ENCODE results near the gene DAPK2.

GRCh38 chr15:64030123-64030522 is 16.2 kb downstream of the DAPK2 start:
- TF ChIP-seq, protein P1, sequence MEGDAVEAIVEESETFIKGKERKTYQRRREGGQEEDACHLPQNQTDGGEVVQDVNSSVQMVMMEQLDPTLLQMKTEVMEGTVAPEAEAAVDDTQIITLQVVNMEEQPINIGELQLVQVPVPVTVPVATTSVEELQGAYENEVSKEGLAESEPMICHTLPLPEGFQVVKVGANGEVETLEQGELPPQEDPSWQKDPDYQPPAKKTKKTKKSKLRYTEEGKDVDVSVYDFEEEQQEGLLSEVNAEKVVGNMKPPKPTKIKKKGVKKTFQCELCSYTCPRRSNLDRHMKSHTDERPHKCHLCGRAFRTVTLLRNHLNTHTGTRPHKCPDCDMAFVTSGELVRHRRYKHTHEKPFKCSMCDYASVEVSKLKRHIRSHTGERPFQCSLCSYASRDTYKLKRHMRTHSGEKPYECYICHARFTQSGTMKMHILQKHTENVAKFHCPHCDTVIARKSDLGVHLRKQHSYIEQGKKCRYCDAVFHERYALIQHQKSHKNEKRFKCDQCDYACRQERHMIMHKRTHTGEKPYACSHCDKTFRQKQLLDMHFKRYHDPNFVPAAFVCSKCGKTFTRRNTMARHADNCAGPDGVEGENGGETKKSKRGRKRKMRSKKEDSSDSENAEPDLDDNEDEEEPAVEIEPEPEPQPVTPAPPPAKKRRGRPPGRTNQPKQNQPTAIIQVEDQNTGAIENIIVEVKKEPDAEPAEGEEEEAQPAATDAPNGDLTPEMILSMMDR (IDR thresholded peaks at IDR 0.05; ENCODE audit: insufficient read depth, low read length): no peak
- TF ChIP-seq, protein P2, sequence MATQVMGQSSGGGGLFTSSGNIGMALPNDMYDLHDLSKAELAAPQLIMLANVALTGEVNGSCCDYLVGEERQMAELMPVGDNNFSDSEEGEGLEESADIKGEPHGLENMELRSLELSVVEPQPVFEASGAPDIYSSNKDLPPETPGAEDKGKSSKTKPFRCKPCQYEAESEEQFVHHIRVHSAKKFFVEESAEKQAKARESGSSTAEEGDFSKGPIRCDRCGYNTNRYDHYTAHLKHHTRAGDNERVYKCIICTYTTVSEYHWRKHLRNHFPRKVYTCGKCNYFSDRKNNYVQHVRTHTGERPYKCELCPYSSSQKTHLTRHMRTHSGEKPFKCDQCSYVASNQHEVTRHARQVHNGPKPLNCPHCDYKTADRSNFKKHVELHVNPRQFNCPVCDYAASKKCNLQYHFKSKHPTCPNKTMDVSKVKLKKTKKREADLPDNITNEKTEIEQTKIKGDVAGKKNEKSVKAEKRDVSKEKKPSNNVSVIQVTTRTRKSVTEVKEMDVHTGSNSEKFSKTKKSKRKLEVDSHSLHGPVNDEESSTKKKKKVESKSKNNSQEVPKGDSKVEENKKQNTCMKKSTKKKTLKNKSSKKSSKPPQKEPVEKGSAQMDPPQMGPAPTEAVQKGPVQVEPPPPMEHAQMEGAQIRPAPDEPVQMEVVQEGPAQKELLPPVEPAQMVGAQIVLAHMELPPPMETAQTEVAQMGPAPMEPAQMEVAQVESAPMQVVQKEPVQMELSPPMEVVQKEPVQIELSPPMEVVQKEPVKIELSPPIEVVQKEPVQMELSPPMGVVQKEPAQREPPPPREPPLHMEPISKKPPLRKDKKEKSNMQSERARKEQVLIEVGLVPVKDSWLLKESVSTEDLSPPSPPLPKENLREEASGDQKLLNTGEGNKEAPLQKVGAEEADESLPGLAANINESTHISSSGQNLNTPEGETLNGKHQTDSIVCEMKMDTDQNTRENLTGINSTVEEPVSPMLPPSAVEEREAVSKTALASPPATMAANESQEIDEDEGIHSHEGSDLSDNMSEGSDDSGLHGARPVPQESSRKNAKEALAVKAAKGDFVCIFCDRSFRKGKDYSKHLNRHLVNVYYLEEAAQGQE (IDR thresholded peaks at IDR 0.05; ENCODE audit: insufficient replicate concordance, low read depth): no peak
- TF ChIP-seq POLR2AphosphoS5 (IDR thresholded peaks at IDR 0.05; ENCODE audit: low read depth) (no peak), GABPA (IDR thresholded peaks at IDR 0.05; ENCODE audit: low read depth) (no peak), SPI1 (IDR thresholded peaks at IDR 0.05; ENCODE audit: borderline replicate concordance, low read depth) (no peak)

Measured in HL-60 (cell line).